Right renal pelvis (tissue), 4 donors: Measurements from ENCODE around the gene FLOT1. TPM values are rescaled to one million over a fixed set of nuclear protein-coding genes. Genes with fewer than 3 reads are reported as not detected.

Experiments used
- DNase-seq, 4 donors: peaks; one replicate each; pipeline ENCODE4 v3.0.0-alpha.2; 2013; ENCODE audit warnings: low read depth in 4 of 4, low spot score in 3 of 4, missing footprints in 1 of 4
- polyA plus RNA-seq, 4 donors: library from polyadenylated mRNA; unstranded; fragments of 120-200 nt; gene quantifications; one replicate each; pipeline ENCODE4 v1.2.1, GENCODE V29; 2013; ENCODE audit not compliant: insufficient read length in 4 of 4

Gene FLOT1
- polyA plus RNA-seq, 4 donors, result 135 to 145 (median 143) TPM

- DNase-seq, result no peak
Observed at GRCh38 chr6:30709101-30709868, 33.2 kb downstream of the FLOT1 start.

- DNase-seq, result no peak
Observed at GRCh38 chr6:30707281-30707850, 35.1 kb downstream of the FLOT1 start.

GRCh38 chr6:30705620-30706019, 36.9 kb downstream of the FLOT1 start:
- no peak for DNase-seq

- no peak for DNase-seq
Observed at GRCh38 chr6:30703821-30704220, 38.7 kb downstream of the FLOT1 start.

- no peak for DNase-seq
Observed at GRCh38 chr6:30703011-30703410, 39.5 kb downstream of the FLOT1 start.

- DNase-seq, result no peak
Observed at GRCh38 chr6:30700340-30700739, 42.1 kb downstream of the FLOT1 start.

GRCh38 chr6:30696432-30696831, 46.1 kb downstream of the FLOT1 start:
- DNase-seq, result no peak

GRCh38 chr6:30691208-30691847, 51.2 kb downstream of the FLOT1 start:
- DNase-seq, result no peak

GRCh38 chr6:30690403-30691207, 51.9 kb downstream of the FLOT1 start, which contains the start of gene NRM:
Gene NRM (minus strand): TSS chr6:30690984. CDS start chr6:30690974, 10 bp downstream.
- peak in 3 of 4 donors; percentile 78 to 85 (median 82) for DNase-seq

- DNase-seq, result no peak
Observed at GRCh38 chr6:30689985-30690384, 52.5 kb downstream of the FLOT1 start.

- no peak for DNase-seq
Observed at GRCh38 chr6:30689022-30689865, 53.2 kb downstream of the FLOT1 start.

- no peak for DNase-seq
Observed at GRCh38 chr6:30688569-30688968, 53.9 kb downstream of the FLOT1 start.

GRCh38 chr6:30687659-30688431, 54.6 kb downstream of the FLOT1 start:
- no peak for DNase-seq

- DNase-seq, result peak; percentile 72 to 81 (median 80)
Observed at GRCh38 chr6:30686908-30687658, 55.4 kb downstream of the FLOT1 start.

- no peak for DNase-seq
Observed at GRCh38 chr6:30686009-30686907, 56.2 kb downstream of the FLOT1 start, which contains the start of gene PPP1R18. Gene PPP1R18 (minus strand): TSS chr6:30686645. CDS start chr6:30686018, 627 bp downstream.

GRCh38 chr6:30685157-30686008, 57.1 kb downstream of the FLOT1 start:
- DNase-seq, result no peak
